Measurements from ENCODE around the gene CACTIN.
"Not testable (repeated sequence)": the region's sequence is repeated elsewhere in the genome, so short reads cannot be mapped to it uniquely, and the experiment has no call there.

Gene CACTIN

GRCh38 chr19:3586707-3587346, 39.8 kb downstream of the CACTIN start:
- no peak for DNase-seq (ENCODE audit: low spot score)

GRCh38 chr19:3586127-3586626, 40.4 kb downstream of the CACTIN start:
- no peak for DNase-seq (ENCODE audit: low spot score)

DNA sequence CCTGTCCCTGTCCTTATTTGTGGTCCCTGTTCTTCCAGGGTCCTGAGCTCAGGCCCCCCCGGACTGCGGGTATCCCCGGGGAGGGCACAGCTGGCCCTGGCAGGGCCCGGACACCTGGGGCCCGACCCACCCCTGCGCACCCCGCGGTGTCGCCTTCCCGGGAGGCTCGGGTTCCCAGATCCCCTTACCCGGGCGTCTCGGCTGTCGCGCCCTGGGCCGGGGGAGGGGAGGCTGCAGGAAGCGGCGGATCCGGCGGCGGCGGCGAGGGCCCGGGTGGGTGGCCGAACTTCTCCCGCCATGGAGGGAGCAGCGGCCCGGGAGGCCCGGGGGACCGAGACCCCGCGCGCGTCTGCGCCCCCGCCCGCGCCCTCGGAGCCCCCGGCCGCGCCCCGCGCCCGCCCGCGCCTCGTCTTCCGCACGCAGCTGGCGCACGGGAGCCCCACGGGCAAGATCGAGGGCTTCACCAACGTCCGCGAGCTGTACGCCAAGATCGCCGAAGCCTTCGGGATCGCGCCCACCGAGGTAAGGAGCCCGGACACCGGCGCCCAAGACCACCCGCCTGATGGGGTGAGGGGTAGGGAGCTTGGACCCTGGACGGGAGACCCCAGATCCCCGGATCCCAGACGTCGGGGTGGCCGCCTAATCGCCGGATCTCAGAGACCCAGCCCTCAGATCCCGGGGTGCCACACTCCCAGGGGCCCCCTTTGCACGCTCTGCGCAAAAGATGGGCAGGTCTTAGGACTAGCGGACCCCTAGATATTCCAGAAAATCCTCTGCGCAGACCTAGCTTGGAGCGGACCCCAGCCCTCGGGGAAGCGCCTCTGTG, 41.1 kb downstream of the CACTIN start, which contains the start of gene GIPC3:
GIPC3 (plus strand) TSS at position 178 of the 826 bp plus-strand sequence; CDS start at position 298, 120 bp downstream.
- no peak for DNase-seq (ENCODE audit: low spot score)

- DNase-seq (ENCODE audit: low spot score) = not testable (repeated sequence)
Observed at GRCh38 chr19:3584036-3584802, 42.4 kb downstream of the CACTIN start.

DNA sequence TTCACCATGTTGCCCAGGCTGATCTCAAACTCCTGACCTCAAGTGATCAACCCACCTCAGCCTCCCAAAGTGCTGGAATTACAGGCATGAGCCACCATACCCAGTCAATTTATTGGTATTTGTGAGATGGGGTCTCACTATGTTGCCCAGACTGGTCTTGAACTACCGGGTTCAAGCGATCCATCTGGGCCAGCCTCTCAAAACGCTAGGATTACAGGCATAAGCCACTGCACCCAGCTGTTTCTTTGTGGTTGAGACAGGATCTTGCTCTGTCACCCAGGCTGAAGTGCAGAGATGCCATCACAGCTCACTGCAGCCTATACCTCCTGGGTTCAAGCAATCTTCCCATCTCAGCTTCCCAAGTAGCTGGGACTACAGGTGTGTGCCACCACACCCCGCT, 44.8 kb downstream of the CACTIN start:
- DNase-seq (ENCODE audit: low spot score) = not testable (repeated sequence)

GRCh38 chr19:3580156-3580934, 46.2 kb downstream of the CACTIN start:
- DNase-seq (ENCODE audit: low spot score) = peak; percentile 92

DNA sequence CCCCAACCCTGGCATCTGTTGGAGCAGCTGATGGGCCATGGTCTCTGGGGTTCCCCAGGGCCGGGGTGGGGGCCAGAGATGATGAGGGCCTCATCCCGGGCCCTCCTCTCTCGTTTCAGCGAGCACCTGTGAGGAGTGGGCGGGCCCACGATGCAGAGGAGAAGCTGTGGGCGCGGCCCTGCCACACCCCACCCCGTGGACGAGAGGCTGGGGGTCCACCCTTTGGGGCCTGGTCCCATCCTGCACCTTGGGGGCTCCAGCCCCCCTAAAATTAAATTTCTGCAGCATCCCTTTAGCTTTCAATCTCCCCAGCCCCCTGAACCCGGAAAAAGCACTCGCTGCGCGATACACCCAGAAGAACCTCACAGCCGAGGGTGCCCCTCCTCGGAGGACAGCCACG, 48.2 kb downstream of the CACTIN start:
- DNase-seq (ENCODE audit: low spot score) = no peak

GRCh38 chr19:3577723-3578344, 48.8 kb downstream of the CACTIN start:
- no peak for DNase-seq (ENCODE audit: low spot score)

- DNase-seq (ENCODE audit: low spot score) = peak; percentile 65
Observed at GRCh38 chr19:3576696-3577443, 49.7 kb downstream of the CACTIN start.

DNA sequence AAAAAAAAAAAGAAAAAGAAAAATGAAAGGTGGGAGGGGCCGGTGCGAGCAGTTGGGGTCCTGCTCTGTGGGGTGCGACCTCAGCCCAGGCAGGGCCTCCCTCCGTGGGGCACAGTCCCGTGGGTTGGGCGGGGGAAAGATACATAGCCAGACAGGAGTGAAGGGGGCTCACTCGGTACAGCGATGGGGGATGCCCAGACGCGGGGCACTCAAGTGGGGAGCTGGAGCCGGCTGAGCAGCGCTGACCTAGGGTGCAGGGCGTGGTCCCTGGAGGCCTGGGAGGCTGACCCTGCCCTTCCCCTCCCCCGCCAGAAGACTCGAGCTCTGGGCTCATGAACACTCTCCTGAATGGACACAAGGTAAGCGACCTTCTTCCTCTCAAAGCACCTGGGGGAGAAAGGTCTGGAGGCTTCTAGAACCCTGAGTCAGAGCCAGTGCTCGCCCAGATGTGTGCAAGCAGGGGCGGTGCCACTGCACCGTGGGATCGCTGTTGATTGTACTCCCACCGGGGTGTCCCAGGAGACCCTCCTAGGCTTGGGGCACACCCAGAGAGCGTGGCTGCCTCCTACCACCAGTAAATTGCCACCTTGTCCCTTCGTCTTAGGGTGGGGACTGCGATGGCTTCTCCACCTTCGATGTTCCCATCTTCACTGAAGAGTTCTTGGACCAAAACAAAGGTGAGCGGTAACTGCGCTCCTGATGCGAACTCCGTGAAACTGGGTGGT, 50.5 kb downstream of the CACTIN start:
- no peak for DNase-seq (ENCODE audit: low spot score)

DNA sequence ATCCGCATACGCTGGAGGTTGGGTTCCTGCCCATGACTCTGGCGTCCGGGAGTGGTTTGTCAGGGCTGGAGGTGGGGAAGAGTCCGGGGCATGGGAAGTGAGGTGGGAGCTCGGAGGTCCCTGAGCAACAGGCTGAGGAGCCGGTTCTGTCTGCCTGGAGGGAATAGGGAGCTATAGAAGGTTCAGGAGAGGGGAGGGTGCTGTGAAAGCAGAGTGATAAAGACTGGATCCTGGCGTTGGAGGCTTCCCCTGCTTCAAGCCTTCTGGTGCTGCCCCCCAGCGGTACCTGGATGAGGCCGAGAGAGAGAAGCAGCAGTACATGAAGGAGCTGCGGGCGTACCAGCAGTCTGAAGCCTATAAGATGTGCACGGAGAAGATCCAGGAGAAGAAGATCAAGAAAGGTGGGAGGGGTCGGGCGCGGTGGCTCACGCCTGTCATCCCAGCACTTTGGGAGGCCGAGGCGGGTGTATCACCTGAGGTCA, 51.3 kb downstream of the CACTIN start:
- DNase-seq (ENCODE audit: low spot score) = no peak

GRCh38 chr19:3573858-3574637, 52.5 kb downstream of the CACTIN start:
- DNase-seq (ENCODE audit: low spot score) = peak; percentile 93

DNA sequence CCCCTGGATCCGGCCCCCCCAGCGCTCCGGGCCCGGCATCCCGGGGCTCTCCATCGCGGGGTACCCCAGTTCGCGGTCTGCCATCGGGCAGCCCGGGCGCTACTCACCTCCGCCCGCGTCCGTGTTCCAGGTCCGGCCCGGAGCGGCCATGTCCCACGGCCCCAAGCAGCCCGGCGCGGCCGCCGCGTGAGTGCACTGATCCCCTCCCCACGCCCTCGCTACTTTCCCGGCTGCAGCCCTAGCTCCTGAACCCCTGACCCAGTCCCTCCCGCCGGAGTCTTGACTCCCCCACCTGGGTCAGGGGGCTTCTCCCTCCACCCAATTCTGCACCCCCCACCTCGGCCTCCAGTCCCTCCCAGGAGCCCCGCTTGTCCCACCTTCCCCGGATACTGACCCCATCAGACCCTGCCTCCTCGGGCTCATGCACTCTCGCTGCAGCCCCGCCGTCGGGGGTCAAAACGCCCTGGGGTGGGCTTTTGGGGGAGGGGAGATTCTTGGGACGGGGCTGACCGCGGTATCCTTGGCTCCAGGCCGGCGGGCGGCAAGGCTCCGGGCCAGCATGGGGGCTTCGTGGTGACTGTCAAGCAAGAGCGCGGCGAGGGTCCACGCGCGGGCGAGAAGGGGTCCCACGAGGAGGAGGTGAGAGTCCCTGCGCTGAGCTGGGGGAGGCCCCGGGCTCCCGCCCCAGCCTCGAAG, 53.3 kb downstream of the CACTIN start:
- no peak for DNase-seq (ENCODE audit: low spot score)

GRCh38 chr19:3572855-3573161, 53.8 kb downstream of the CACTIN start, which contains the start of gene HMG20B:
HMG20B (plus strand) TSS chr19:3572944; CDS start chr19:3573310, 366 bp downstream.
- no peak for DNase-seq (ENCODE audit: low spot score)

- peak; percentile 97 for DNase-seq (ENCODE audit: low spot score)
Observed at GRCh38 chr19:3572132-3572854, 54.3 kb downstream of the CACTIN start.

DNA sequence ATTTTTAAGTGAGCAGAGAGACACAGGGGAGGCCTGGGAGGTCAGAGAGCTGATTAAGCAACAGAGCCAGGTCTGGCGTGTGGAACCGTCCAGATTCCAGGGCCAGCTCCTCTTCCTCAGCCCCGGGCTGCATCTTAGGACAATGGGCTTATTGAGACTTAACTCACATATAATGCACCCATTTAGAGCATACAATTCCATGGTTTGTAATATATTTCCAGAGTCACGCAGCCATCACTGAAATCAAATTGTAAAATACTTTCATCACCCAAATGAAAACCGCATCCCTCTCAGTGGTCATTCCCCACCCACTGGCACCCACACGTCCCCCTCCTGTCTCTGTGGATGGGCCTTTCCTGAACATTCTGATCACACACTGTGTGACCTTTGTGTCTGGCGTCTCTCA, 56.0 kb downstream of the CACTIN start:
- no peak for DNase-seq (ENCODE audit: low spot score)

GRCh38 chr19:3570042-3570441, 56.5 kb downstream of the CACTIN start:
- not testable (repeated sequence) for DNase-seq (ENCODE audit: low spot score)

Data from AG08395 (cell line).